K562 (cell line): ENCODE data around the gene LMAN2. TPM values are rescaled to one million over a fixed set of nuclear protein-coding genes. Genes with fewer than 3 reads are reported as not detected.

ENCODE experiments used
- CBFB ChIP-seq: sonication (generic); formaldehyde crosslinking; IDR thresholded peaks from 2 replicates; pipeline ENCODE4 v1.4.0; 2020; ENCODE audit warnings: mild to moderate bottlenecking, missing genetic modification reagents
- ESRRB ChIP-seq: fragments of 250-450 bp; sonication (Bioruptor Pico); IDR thresholded peaks from 2 replicates; pipeline ENCODE4 v1.5.0; 2020; ENCODE audit warnings: mild to moderate bottlenecking, moderate library complexity, borderline replicate concordance
- FOXJ3 ChIP-seq: sonication (generic); formaldehyde crosslinking; IDR thresholded peaks from 2 replicates; pipeline ENCODE4 v1.4.0; 2020; ENCODE audit warnings: mild to moderate bottlenecking, missing genetic modification reagents
- HDAC6 ChIP-seq: IDR thresholded peaks from 2 replicates; pipeline ENCODE4 v1.6.1; 2012; ENCODE audit warnings: low read depth, mild to moderate bottlenecking, control low read depth, inconsistent platforms, low read length, moderate library complexity
- MCM3 ChIP-seq: fragments of 450-650 bp; IDR thresholded peaks from 2 replicates; pipeline ENCODE4 v1.6.1; 2016
- NR4A1 ChIP-seq, 2 experiments: fragments of 250-450 bp in 1 of 2; fragments of 450-650 bp in 1 of 2; sonication (Bioruptor Pico) in 1 of 2; IDR thresholded peaks; 2 replicates each; pipeline versions ENCODE4 v1.4.0 to v1.6.1; 2016 to 2020; ENCODE audit warnings: mild to moderate bottlenecking in 2 of 2, missing compliant biosample characterization in 1 of 2, missing genetic modification characterization in 1 of 2, moderate library complexity in 1 of 2
- RBBP5 ChIP-seq: fragments of 200-600 bp; sonication (generic); IDR thresholded peaks from 2 replicates; pipeline ENCODE4 v1.6.1; 2012; ENCODE audit warnings: borderline replicate concordance, mild to moderate bottlenecking, low read length, control low read depth, inconsistent platforms; ENCODE audit not compliant: insufficient read depth, poor library complexity, severe bottlenecking
- RBM22 ChIP-seq: fragments of 200-400 bp; formaldehyde crosslinking; IDR thresholded peaks from 2 replicates; pipeline ENCODE4 v1.6.1; 2018; ENCODE audit warnings: low read length, low read depth; ENCODE audit not compliant: poor library complexity, severe bottlenecking
- SMAD2 ChIP-seq: fragments of 150-350 bp; IDR thresholded peaks from 2 replicates; pipeline ENCODE4 v1.6.1; 2014; ENCODE audit warnings: low read depth, mild to moderate bottlenecking, low read length
- SNIP1 ChIP-seq: fragments of 450-650 bp; IDR thresholded peaks from 2 replicates; pipeline ENCODE4 v1.7.1; 2017; ENCODE audit warnings: low read depth, mild to moderate bottlenecking
- SOX6 ChIP-seq: fragments of 450-650 bp; IDR thresholded peaks from 2 replicates; pipeline ENCODE4 v1.6.1; 2014; ENCODE audit warnings: mild to moderate bottlenecking
- TGIF2 ChIP-seq: sonication (generic); formaldehyde crosslinking; IDR thresholded peaks from 2 replicates; pipeline ENCODE4 v1.8.1; 2022; ENCODE audit warnings: mild to moderate bottlenecking, missing genetic modification reagents, moderate library complexity
- ZKSCAN8 ChIP-seq: fragments of 200-800 bp; sonication (Bioruptor generic); IDR thresholded peaks from 2 replicates; pipeline ENCODE4 v1.6.1; 2016; ENCODE audit warnings: missing genetic modification characterization, missing compliant biosample characterization
- ZNF644 ChIP-seq: fragments of 200-800 bp; sonication (Bioruptor generic); IDR thresholded peaks from 2 replicates; pipeline ENCODE4 v1.6.1; 2016; ENCODE audit warnings: low read depth, missing genetic modification characterization, missing compliant biosample characterization
- polyA plus RNA-seq, 8 experiments: library from polyadenylated mRNA; depleted of rRNA in 4 of 8; stranded (reverse) in 5 of 8; unstranded in 3 of 8; fragments of >200 nt; fragmentation: Nextera tagmentation in 2 of 8; fragmentation: Illumina TruSeq in 1 of 8; extraction: Ambion mirVana in 2 of 8; extraction: Trizol in 1 of 8; gene quantifications; 2 replicates each; pipeline versions ENCODE4 v1.2.1 to v1.2.3, GENCODE V29; 2011 to 2014; ENCODE audit warnings: inconsistent platforms in 1 of 8, missing spikeins in 1 of 8
- total RNA-seq, 7 experiments: library from RNA; depleted of rRNA in 6 of 7; stranded (reverse); fragments of >200 nt in 6 of 7; fragmentation: Illumina TruSeq in 2 of 7; extraction: Trizol in 2 of 7; gene quantifications; 2 replicates each; pipeline versions ENCODE4 v1.2.1 to v1.2.3, GENCODE V29; 2011 to 2021; ENCODE audit warnings: low replicate concordance in 1 of 7
- TF ChIP-seq, protein P1 (sequence below): fragments of 250-450 bp; sonication (Bioruptor Pico); IDR thresholded peaks from 2 replicates; pipeline ENCODE4 v1.8.0; 2022; ENCODE audit warnings: inconsistent platforms, mild to moderate bottlenecking, moderate library complexity, borderline replicate concordance
- TF ChIP-seq, protein P2 (sequence below), 2 experiments: fragments of 450-650 bp; conservative IDR thresholded peaks; 2 replicates each; pipeline ENCODE4 v1.6.1; 2017; ENCODE audit warnings: mild to moderate bottlenecking in 2 of 2, moderate library complexity in 2 of 2
- TF ChIP-seq, protein P3 (sequence below): fragments of 250-450 bp; sonication (Bioruptor Pico); IDR thresholded peaks from 2 replicates; pipeline ENCODE4 v1.6.1; 2021; ENCODE audit warnings: mild to moderate bottlenecking
- TF ChIP-seq, protein P4 (sequence below), 2 experiments: IDR thresholded peaks; 2 replicates each; pipeline ENCODE4 v1.6.1; 2011; ENCODE audit warnings: borderline replicate concordance in 1 of 2, control low read depth in 1 of 2, low read depth in 1 of 2, low read length in 1 of 2, mild to moderate bottlenecking in 1 of 2, mixed read lengths in 1 of 2, moderate library complexity in 1 of 2; ENCODE audit not compliant: insufficient read depth in 1 of 2, insufficient read length in 1 of 2, poor library complexity in 1 of 2, severe bottlenecking in 1 of 2; ENCODE audit errors: extremely low read depth in 1 of 2
- TF ChIP-seq, protein P5 (sequence below): sonication (generic); formaldehyde crosslinking; IDR thresholded peaks from 2 replicates; pipeline ENCODE4 v1.8.1; 2022; ENCODE audit warnings: missing genetic modification reagents

The LMAN2 gene
- total and polyA plus RNA-seq, 9 of the 15 experiments (the other 6 are each of a cell fraction or from before 2014, with no cell fraction given): 2.7 to 254 (median 136) TPM

DNA sequence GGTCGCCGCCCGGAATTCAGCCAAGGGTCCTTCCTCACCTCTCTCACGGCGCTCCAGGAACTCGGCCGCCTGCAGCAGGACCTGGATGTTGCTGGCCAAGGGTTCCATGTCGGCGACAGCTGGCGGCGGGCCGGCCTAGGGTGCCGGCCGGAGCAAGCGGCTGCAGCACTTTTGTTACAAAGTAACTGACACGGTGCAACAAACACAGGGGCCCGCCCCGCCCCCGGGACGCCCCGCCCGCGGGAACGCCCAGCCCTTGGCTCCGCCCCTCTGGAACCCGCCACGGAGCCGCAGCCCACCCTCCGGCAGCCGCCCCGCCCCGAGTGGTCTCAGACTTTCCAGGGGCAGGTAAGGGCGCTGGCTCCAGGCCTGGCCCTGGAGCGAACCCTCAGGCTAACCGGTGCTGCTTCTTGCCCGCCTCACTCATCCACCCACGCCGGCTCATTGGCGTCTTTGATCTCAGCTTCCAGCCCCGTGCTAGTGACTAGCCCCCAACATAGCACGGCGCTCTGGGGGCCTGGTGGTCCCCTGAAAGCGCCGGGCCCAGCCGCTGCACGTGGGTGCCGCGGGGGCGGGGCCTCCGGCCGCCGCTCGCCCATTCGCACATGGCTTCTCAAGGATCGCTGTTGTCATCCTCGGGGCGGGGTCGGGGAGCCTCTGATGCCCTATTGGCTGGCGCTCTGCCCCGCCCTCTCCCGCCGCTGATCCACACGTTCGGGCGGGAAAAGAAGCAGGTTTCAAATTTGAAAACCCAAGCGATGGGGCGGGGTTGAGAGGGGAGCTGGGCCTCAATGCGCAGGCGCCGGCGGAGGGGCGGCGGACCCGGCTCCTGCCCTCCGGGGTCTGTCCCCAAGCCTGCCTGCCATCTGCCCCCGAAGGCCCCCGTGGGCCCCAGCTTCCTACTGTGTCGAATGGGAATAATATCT, 39.5 kb downstream of the LMAN2 start, which contains the start of gene MXD3 (continued):
- TF ChIP-seq NR4A1 (CRISPR knock-in tag; IDR thresholded peaks at IDR 0.05) (no peak), NR4A1 (tag; IDR thresholded peaks at IDR 0.05) (no peak), MCM3 (no peak), RBBP5 (peak; percentile 21), ZKSCAN8 (no peak), SOX6 (peak; percentile 9; the same call in 1 of the 2 replicates), HDAC6 (no peak), ZNF644 (tag) (no peak), RBM22 (peak; percentile 63), TGIF2 (CRISPR knock-in tag) (peak; percentile 9; the same call in 1 of the 2 replicates), SMAD2 (no peak), FOXJ3 (CRISPR knock-in tag) (no peak), CBFB (no peak), ESRRB (CRISPR knock-in tag) (no peak), SNIP1 (no peak)
- TF ChIP-seq, protein P1, sequence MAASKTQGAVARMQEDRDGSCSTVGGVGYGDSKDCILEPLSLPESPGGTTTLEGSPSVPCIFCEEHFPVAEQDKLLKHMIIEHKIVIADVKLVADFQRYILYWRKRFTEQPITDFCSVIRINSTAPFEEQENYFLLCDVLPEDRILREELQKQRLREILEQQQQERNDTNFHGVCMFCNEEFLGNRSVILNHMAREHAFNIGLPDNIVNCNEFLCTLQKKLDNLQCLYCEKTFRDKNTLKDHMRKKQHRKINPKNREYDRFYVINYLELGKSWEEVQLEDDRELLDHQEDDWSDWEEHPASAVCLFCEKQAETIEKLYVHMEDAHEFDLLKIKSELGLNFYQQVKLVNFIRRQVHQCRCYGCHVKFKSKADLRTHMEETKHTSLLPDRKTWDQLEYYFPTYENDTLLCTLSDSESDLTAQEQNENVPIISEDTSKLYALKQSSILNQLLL: no peak
- TF ChIP-seq, protein P2, sequence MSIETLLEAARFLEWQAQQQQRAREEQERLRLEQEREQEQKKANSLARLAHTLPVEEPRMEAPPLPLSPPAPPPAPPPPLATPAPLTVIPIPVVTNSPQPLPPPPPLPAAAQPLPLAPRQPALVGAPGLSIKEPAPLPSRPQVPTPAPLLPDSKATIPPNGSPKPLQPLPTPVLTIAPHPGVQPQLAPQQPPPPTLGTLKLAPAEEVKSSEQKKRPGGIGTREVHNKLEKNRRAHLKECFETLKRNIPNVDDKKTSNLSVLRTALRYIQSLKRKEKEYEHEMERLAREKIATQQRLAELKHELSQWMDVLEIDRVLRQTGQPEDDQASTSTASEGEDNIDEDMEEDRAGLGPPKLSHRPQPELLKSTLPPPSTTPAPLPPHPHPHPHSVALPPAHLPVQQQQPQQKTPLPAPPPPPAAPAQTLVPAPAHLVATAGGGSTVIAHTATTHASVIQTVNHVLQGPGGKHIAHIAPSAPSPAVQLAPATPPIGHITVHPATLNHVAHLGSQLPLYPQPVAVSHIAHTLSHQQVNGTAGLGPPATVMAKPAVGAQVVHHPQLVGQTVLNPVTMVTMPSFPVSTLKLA (conservative IDR thresholded peaks at IDR 0.05): peak; percentile 100
- TF ChIP-seq, protein P3, sequence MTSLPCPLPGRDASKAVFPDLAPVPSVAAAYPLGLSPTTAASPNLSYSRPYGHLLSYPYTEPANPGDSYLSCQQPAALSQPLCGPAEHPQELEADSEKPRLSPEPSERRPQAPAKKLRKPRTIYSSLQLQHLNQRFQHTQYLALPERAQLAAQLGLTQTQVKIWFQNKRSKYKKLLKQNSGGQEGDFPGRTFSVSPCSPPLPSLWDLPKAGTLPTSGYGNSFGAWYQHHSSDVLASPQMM: no peak
- TF ChIP-seq, protein P4, sequence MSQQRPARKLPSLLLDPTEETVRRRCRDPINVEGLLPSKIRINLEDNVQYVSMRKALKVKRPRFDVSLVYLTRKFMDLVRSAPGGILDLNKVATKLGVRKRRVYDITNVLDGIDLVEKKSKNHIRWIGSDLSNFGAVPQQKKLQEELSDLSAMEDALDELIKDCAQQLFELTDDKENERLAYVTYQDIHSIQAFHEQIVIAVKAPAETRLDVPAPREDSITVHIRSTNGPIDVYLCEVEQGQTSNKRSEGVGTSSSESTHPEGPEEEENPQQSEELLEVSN (IDR thresholded peaks at IDR 0.05; ENCODE audit: borderline replicate concordance in 1 of 2, extremely low read depth in 1 of 2, insufficient read depth in 1 of 2, insufficient read length in 1 of 2, low read depth in 1 of 2, low read length in 1 of 2, poor library complexity in 1 of 2, severe bottlenecking in 1 of 2): peak; percentile 80 to 92
- TF ChIP-seq, protein P5, sequence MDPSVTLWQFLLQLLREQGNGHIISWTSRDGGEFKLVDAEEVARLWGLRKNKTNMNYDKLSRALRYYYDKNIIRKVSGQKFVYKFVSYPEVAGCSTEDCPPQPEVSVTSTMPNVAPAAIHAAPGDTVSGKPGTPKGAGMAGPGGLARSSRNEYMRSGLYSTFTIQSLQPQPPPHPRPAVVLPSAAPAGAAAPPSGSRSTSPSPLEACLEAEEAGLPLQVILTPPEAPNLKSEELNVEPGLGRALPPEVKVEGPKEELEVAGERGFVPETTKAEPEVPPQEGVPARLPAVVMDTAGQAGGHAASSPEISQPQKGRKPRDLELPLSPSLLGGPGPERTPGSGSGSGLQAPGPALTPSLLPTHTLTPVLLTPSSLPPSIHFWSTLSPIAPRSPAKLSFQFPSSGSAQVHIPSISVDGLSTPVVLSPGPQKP (CRISPR knock-in tag): no peak
